K562 (cell line): ENCODE results near the gene CCDC141. TPM values are rescaled to one million over a fixed set of nuclear protein-coding genes. Genes with fewer than 3 reads are reported as not detected.

ENCODE experiments used
- ATAC-seq: fragments of 200-7000 bp; cut with Tn5 transposase; 3 replicates; pipeline ENCODE4 v1.9.1; 2020; ENCODE audit warnings: moderate library complexity
- BruUV-seq: library from RNA; stranded (reverse); fragments of 400-500 nt; replicated peaks from 2 replicates; lab custom pipeline; 2021; lab: Mats Ljungman, UMichigan
- CTCF ChIA-PET: fragments of 300-600 bp; formaldehyde crosslinking; extraction: SDS; loops from one replicate; lab custom pipeline; 2021; ENCODE audit warnings: low intra/inter-chr PET ratio; lab: Yijun Ruan, JAX
- POLR2A ChIA-PET: fragments of 300-600, 350-650 bp; sonication (Branson Sonifier 250); formaldehyde crosslinking; extraction: SDS; loops from one replicate; lab custom pipeline; 2021; ENCODE audit warnings: antibody characterized with exemption, inconsistent platforms; lab: Yijun Ruan, JAX
- DNase-seq, 4 experiments: peaks; one replicate each; pipeline versions ENCODE4 v3.0.0 to v3.0.0-alpha.2; 2011 to 2018; ENCODE audit warnings: low spot score in 3 of 4, mixed read lengths in 3 of 4; ENCODE audit errors: extremely low read depth in 1 of 4
- FAIRE-seq: peaks from 2 replicates; lab custom pipeline; 2011; peaks lifted over from hg19 to GRCh38; lab: Jason Lieb, UNC
- H2AFZ ChIP-seq: 2 replicates; pipeline ENCODE4 v1.6.0; 2011; ENCODE audit warnings: low read depth, low read length, control low read depth, inconsistent platforms
- H3K27ac ChIP-seq: fragments of 200-600 bp; 3 replicates; pipeline ENCODE4 v1.8.0; 2011; ENCODE audit warnings: low read depth, mild to moderate bottlenecking, control low read depth, inconsistent platforms, low read length, moderate library complexity, mixed read lengths; ENCODE audit errors: extremely low read depth
- H3K27me3 ChIP-seq, 2 experiments: fragments of 300-600 bp in 1 of 2; 2 replicates in 1 of 2; 3 replicates in 1 of 2; pipeline versions ENCODE4 v1.6.0 to v1.8.0; 2011; ENCODE audit warnings: inconsistent platforms in 2 of 2, low read length in 2 of 2, mild to moderate bottlenecking in 1 of 2, mixed read lengths in 1 of 2, moderate library complexity in 1 of 2; ENCODE audit not compliant: control insufficient read depth in 2 of 2, insufficient read depth in 2 of 2
- H3K36me3 ChIP-seq: fragments of 300-600 bp; 3 replicates; pipeline ENCODE4 v1.8.0; 2011; ENCODE audit warnings: mild to moderate bottlenecking, low read length, inconsistent platforms; ENCODE audit not compliant: control insufficient read depth, insufficient read depth
- H3K4me1 ChIP-seq, 2 experiments: fragments of 200-600 bp in 1 of 2; replicated peaks in 1 of 2; 2 replicates in 1 of 2; 3 replicates in 1 of 2; pipeline versions ENCODE4 v1.5.1 to v1.8.0; 2011; ENCODE audit warnings: inconsistent platforms in 2 of 2, low read length in 2 of 2, mild to moderate bottlenecking in 1 of 2, mixed read lengths in 1 of 2, moderate library complexity in 1 of 2; ENCODE audit not compliant: control insufficient read depth in 2 of 2, insufficient read depth in 2 of 2
- H3K4me2 ChIP-seq: 2 replicates; pipeline ENCODE4 v1.6.1; 2011; ENCODE audit warnings: low read length, control low read depth, inconsistent platforms, mixed read lengths; ENCODE audit not compliant: insufficient read depth
- H3K4me3 ChIP-seq: fragments of 200-600 bp; sonication (generic), shearing (Covaris generic); 2 replicates; pipeline ENCODE4 v1.5.1; 2016; ENCODE audit warnings: control low read depth, inconsistent platforms
- H3K79me2 ChIP-seq: fragments of 200-600 bp; 3 replicates; pipeline ENCODE4 v1.8.0; 2011; ENCODE audit warnings: low read length, inconsistent platforms; ENCODE audit not compliant: control insufficient read depth, insufficient read depth
- H3K9ac ChIP-seq, 2 experiments: 2 replicates each; pipeline versions ENCODE4 v1.6.0 to v1.6.1; 2011; ENCODE audit warnings: low read depth in 2 of 2, low read length in 2 of 2, control low read depth in 1 of 2, inconsistent platforms in 1 of 2, mild to moderate bottlenecking in 1 of 2, mixed read lengths in 1 of 2; ENCODE audit not compliant: insufficient read depth in 1 of 2
- H3K9me1 ChIP-seq: one replicate; pipeline ENCODE4 v1.6.0; 2011; ENCODE audit warnings: inconsistent platforms, mild to moderate bottlenecking, low read length, moderate library complexity; ENCODE audit not compliant: control insufficient read depth, insufficient read depth
- H3K9me3 ChIP-seq: replicated peaks from 2 replicates; pipeline ENCODE4 v1.5.1; 2011; ENCODE audit warnings: low read depth, low read length, inconsistent platforms; ENCODE audit not compliant: control insufficient read depth, insufficient read depth
- H4K20me1 ChIP-seq: replicated peaks from 2 replicates; pipeline ENCODE4 v1.6.1; 2011; ENCODE audit warnings: low read length, inconsistent platforms, mixed read lengths; ENCODE audit not compliant: control insufficient read depth, insufficient read depth
- CBX3 ChIP-seq, 2 experiments: IDR thresholded peaks; 1 replicate in 1 of 2; 2 replicates in 1 of 2; pipeline ENCODE4 v1.6.1; 2012; ENCODE audit warnings: inconsistent platforms in 2 of 2, low read length in 2 of 2, borderline replicate concordance in 1 of 2, control low read depth in 1 of 2
- NBN ChIP-seq: fragments of 450-650 bp; IDR thresholded peaks from 2 replicates; pipeline ENCODE4 v1.6.1; 2016; ENCODE audit warnings: low read depth, mild to moderate bottlenecking
- STAG1 ChIP-seq: sonication (generic); formaldehyde crosslinking; IDR thresholded peaks from 2 replicates; pipeline ENCODE4 v1.5.0; 2020; ENCODE audit warnings: missing genetic modification reagents, borderline replicate concordance
- TAF7 ChIP-seq: fragments of 450-650 bp; IDR thresholded peaks from 2 replicates; pipeline ENCODE4 v1.6.1; 2016; ENCODE audit warnings: missing genetic modification characterization, missing compliant biosample characterization
- ZNF780A ChIP-seq: fragments of 250-450 bp; sonication (Bioruptor Pico); IDR thresholded peaks from 2 replicates; pipeline ENCODE4 v1.5.0; 2021; ENCODE audit warnings: mild to moderate bottlenecking
- WGBS: fragments of 100-300 bp; shearing (Covaris generic); methylation state at CpG from one replicate; pipeline ENCODE4 v1.1.6; 2016; ENCODE audit warnings: low coverage, mixed read lengths; ENCODE audit not compliant: insufficient coverage; ENCODE audit errors: missing lambda C conversion rate; 5-methylcytosine and 5-hydroxymethylcytosine counted together
- in situ Hi-C: fragments of 300-500 bp; cut with MboI; formaldehyde crosslinking; loops from 4 replicates; pipeline ENCODE4 v1.15.0; 2018; ENCODE audit warnings: inconsistent platforms, mixed read lengths
- intact Hi-C: fragments of 100-400 bp; cut with micrococcal nuclease; formaldehyde crosslinking; loops from 2 replicates; pipeline ENCODE4 v1.14.2; 2022
- polyA plus RNA-seq, 8 experiments: library from polyadenylated mRNA; depleted of rRNA in 4 of 8; stranded (reverse) in 5 of 8; unstranded in 3 of 8; fragments of >200 nt; fragmentation: Nextera tagmentation in 2 of 8; fragmentation: Illumina TruSeq in 1 of 8; extraction: Ambion mirVana in 2 of 8; extraction: Trizol in 1 of 8; gene quantifications; 2 replicates each; pipeline versions ENCODE4 v1.2.1 to v1.2.3, GENCODE V29; 2011 to 2014; ENCODE audit warnings: inconsistent platforms in 1 of 8, missing spikeins in 1 of 8
- total RNA-seq, 7 experiments: library from RNA; depleted of rRNA in 6 of 7; stranded (reverse); fragments of >200 nt in 6 of 7; fragmentation: Illumina TruSeq in 2 of 7; extraction: Trizol in 2 of 7; gene quantifications; 2 replicates each; pipeline versions ENCODE4 v1.2.1 to v1.2.3, GENCODE V29; 2011 to 2021; ENCODE audit warnings: low replicate concordance in 1 of 7
- TF ChIP-seq, protein P1 (sequence below): fragments of 450-650 bp; formaldehyde crosslinking; IDR thresholded peaks from 2 replicates; pipeline ENCODE4 v1.4.0; 2020; ENCODE audit warnings: mild to moderate bottlenecking, moderate library complexity

CCDC141 gene
- total and polyA plus RNA-seq, 9 of the 15 experiments (the other 6 are each of a cell fraction or from before 2014, with no cell fraction given): 0.09 TPM; not detected in 8

DNA sequence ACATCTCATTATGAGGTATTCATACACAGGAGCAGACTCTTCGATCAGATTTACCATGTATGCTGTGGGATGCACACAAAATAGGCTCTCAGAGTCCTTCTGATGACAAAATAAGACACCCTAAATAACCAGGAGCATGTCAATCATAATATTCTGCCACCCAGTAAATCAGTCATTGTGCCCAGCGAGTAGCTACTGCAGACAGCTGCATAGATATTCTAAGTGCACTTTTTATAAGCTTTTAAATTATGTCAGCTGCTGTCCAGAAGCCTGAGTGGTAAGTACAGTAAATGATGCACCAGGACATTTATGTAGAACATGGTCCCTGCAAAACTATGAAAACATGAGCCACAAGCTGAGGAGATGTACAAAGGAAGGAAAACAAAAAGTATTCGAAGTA lies 102.9 kb downstream of the CCDC141 start:
- ATAC-seq (no peak), DNase-seq (no peak), FAIRE-seq (no peak)
- Histone ChIP-seq H3K79me2 (no peaks in the 10 kb centered on the region), H3K27ac (no peak overlapping the region), H3K4me2 (no peak overlapping the region), H3K9me3 (no peaks in the 10 kb centered on the region), H4K20me1 (no peaks in the 10 kb centered on the region), H3K4me1 (no peaks in the 10 kb centered on the region), H3K36me3 (no peaks in the 10 kb centered on the region), H3K9me1 (no peaks in the 10 kb centered on the region), H3K9ac (no peak overlapping the region), H2AFZ (no peak overlapping the region), H3K27me3 (no peaks in the 10 kb centered on the region), H3K4me3 (no peak overlapping the region)
- no peak for TF ChIP-seq CBX3 (IDR thresholded peaks at IDR 0.05; ENCODE audit: borderline replicate concordance in 1 of 2, low read length in 2 of 2)
- TF ChIP-seq TAF7 (tag): no peak
- TF ChIP-seq, protein P1, sequence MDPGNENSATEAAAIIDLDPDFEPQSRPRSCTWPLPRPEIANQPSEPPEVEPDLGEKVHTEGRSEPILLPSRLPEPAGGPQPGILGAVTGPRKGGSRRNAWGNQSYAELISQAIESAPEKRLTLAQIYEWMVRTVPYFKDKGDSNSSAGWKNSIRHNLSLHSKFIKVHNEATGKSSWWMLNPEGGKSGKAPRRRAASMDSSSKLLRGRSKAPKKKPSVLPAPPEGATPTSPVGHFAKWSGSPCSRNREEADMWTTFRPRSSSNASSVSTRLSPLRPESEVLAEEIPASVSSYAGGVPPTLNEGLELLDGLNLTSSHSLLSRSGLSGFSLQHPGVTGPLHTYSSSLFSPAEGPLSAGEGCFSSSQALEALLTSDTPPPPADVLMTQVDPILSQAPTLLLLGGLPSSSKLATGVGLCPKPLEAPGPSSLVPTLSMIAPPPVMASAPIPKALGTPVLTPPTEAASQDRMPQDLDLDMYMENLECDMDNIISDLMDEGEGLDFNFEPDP: no peak
- no peak for TF ChIP-seq ZNF780A (CRISPR knock-in tag)
- TF ChIP-seq STAG1 (CRISPR knock-in tag): no peak
- TF ChIP-seq NBN: no peak
- in situ Hi-C loops: no loop called here
- ChIA-PET CTCF (no interaction called here), POLR2A (no interaction called here)
- intact Hi-C loops: no loop called here
- WGBS: 0% methylated on average over 3 of the region's 3 CpGs
- BruUV-seq: no TSS peak
